CD4-positive, CD25-positive, alpha-beta regulatory T cell (primary cell): ENCODE data around the gene UBQLN3. TPM values are rescaled to one million over a fixed set of nuclear protein-coding genes. Genes with fewer than 3 reads are reported as not detected.
A peak's percentile ranks its signal among the peaks of the same experiment; 100 is the strongest.

Source experiments
- ATAC-seq, 2 donors: fragments of 150-1000 bp; cut with Tn5 transposase; one replicate each; pipeline ENCODE4 v1.10.0; 2021; ENCODE audit warnings: low read depth in 2 of 2, moderate number of reproducible peaks in 2 of 2, moderate library complexity in 1 of 2
- DNase-seq, 3 donors: peaks; one replicate each; pipeline versions ENCODE4 v3.0.0 to v3.0.0-alpha.2; 2012 to 2022; ENCODE audit warnings: mixed read lengths in 1 of 3
- H3K27ac ChIP-seq: one replicate; pipeline ENCODE4 v1.7.0; 2013; ENCODE audit warnings: mild to moderate bottlenecking, low read length; ENCODE audit not compliant: insufficient read depth, poor library complexity, severe bottlenecking
- H3K27me3 ChIP-seq: one replicate; pipeline ENCODE4 v1.7.0; 2013; ENCODE audit warnings: low read length; ENCODE audit not compliant: control insufficient read depth, insufficient read depth
- H3K36me3 ChIP-seq: one replicate; pipeline ENCODE4 v1.7.0; 2013; ENCODE audit warnings: mild to moderate bottlenecking, low read length, moderate library complexity; ENCODE audit not compliant: control insufficient read depth, insufficient read depth
- H3K4me1 ChIP-seq: 2 replicates; pipeline ENCODE4 v1.7.0; 2013; ENCODE audit warnings: mild to moderate bottlenecking, low read length; ENCODE audit not compliant: insufficient read depth, control insufficient read depth, poor library complexity, severe bottlenecking
- H3K4me3 ChIP-seq: one replicate; pipeline ENCODE4 v1.7.0; 2013; ENCODE audit warnings: low read depth, mild to moderate bottlenecking, low read length, moderate library complexity
- H3K9me3 ChIP-seq, 2 experiments: 1 replicate in 1 of 2; 2 replicates in 1 of 2; pipeline ENCODE4 v1.7.0; 2013; ENCODE audit warnings: low read length in 2 of 2, mild to moderate bottlenecking in 1 of 2, moderate library complexity in 1 of 2; ENCODE audit not compliant: control insufficient read depth in 2 of 2
- H3K27ac Mint-ChIP-seq, 3 donors: one replicate each; pipeline ENCODE4 v1.8.0; 2020 to 2022; ENCODE audit warnings: mild to moderate bottlenecking in 3 of 3, mixed read lengths in 3 of 3, moderate library complexity in 2 of 3
- H3K27me3 Mint-ChIP-seq: one replicate; pipeline ENCODE4 v1.8.0; 2022; ENCODE audit warnings: mild to moderate bottlenecking, mixed read lengths
- H3K36me3 Mint-ChIP-seq: one replicate; pipeline ENCODE4 v1.8.0; 2020; ENCODE audit warnings: mixed read lengths
- H3K4me1 Mint-ChIP-seq, 4 donors: one replicate each; pipeline ENCODE4 v1.8.0; 2020 to 2022; ENCODE audit warnings: mixed read lengths in 4 of 4, mild to moderate bottlenecking in 1 of 4
- H3K4me3 Mint-ChIP-seq, 4 donors: one replicate each; pipeline ENCODE4 v1.8.0; 2020 to 2022; ENCODE audit warnings: mild to moderate bottlenecking in 4 of 4, mixed read lengths in 4 of 4, moderate library complexity in 3 of 4
- H3K9me3 Mint-ChIP-seq, 7 donors: one replicate each; pipeline ENCODE4 v1.8.0; 2020 to 2022; ENCODE audit warnings: mixed read lengths in 7 of 7, mild to moderate bottlenecking in 3 of 7, moderate library complexity in 2 of 7
- polyA plus RNA-seq, 4 donors: library from polyadenylated mRNA; unstranded; fragments of 300-500 nt; fragmentation: Illumina TruSeq; gene quantifications; one replicate each; pipeline ENCODE4 v1.2.3, GENCODE V29; 2021
- total RNA-seq: library from RNA; stranded (reverse); gene quantifications from one replicate; pipeline ENCODE4 v1.2.3, GENCODE V29; 2022

Gene UBQLN3
- total and polyA plus RNA-seq, 5 donors from 2014 or later, result 0.49 TPM; not detected in 4

DNA sequence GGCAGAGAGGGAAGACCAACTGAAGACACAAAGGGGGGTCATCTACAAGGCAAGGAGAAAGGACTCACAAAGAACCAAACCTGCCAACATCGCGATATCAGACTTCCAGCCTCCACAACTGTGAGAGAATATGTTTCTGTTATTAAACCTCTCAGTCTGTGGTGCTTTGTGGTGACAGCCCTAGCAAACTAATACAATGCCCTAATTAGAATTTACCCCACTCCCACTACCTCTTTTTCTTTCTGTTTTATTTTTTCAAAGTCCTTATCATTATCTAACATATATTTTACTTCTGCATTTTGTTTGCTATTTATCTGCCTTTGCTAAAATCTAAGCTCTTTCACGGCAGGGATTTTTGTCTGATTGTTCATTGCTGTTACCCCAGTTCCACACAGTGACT lies 23.8 kb downstream of the UBQLN3 start:
- no peaks in the 10 kb centered on the region for H3K36me3 Mint-ChIP-seq
- no peaks in the 10 kb centered on the region for H3K36me3 ChIP-seq
- H3K4me3 ChIP-seq, result no peak overlapping the region
- no peaks in the 10 kb centered on the region for H3K4me1 Mint-ChIP-seq
- peaks cover 0 to 2% (median 0%) of the 10 kb centered on the region in 7 donors for H3K9me3 Mint-ChIP-seq
- no peaks in the 10 kb centered on the region for H3K4me1 ChIP-seq
- peaks cover 6% of the 10 kb centered on the region for H3K27me3 ChIP-seq
- ATAC-seq, result no peak
- H3K9me3 ChIP-seq, result no peaks in the 10 kb centered on the region
- no peak overlapping the region for H3K4me3 Mint-ChIP-seq
- H3K27me3 Mint-ChIP-seq, result no peaks in the 10 kb centered on the region
- no peak overlapping the region for H3K27ac Mint-ChIP-seq
- DNase-seq, result no peak
- H3K27ac ChIP-seq, result no peak overlapping the region

DNA sequence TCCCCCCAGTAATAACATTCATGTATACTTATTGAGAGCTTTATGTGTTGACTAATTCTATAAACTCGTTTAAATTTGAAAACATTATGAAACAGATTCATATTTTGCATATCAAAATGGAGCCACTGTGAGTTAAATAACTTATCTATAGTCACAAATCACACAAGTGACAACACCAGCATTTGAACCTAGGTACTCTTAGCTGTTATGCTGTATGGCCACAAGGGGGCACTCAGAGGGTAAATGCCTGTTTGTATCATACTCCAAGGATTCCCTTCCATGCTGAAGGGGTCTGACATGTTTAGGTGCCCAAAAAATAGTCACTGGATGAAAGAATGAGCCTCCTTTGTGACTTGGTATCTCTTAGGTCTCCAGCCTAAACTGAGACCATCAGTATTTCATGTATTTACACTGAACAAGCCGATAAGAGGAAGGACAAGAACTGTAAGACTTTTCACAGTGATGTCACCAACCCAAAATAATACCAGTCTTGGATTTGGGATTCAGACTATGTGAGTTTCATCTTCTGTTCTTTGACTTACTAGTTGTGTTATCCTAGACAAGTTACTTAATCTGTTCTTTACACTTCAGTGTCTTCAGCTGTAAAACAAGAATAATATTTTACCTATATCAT lies 33.5 kb downstream of the UBQLN3 start:
- H3K4me1 Mint-ChIP-seq, result no peaks in the 10 kb centered on the region
- no peaks in the 10 kb centered on the region for H3K27me3 ChIP-seq
- no peak for ATAC-seq
- H3K36me3 Mint-ChIP-seq, result no peaks in the 10 kb centered on the region
- no peak overlapping the region for H3K4me3 ChIP-seq
- no peaks in the 10 kb centered on the region for H3K4me1 ChIP-seq
- DNase-seq, result peak; percentile 2 to 46 (median 42)
- no peak overlapping the region for H3K4me3 Mint-ChIP-seq
- no peaks in the 10 kb centered on the region for H3K27me3 Mint-ChIP-seq
- H3K27ac Mint-ChIP-seq, result no peak overlapping the region
- no peaks in the 10 kb centered on the region for H3K36me3 ChIP-seq
- no peaks in the 10 kb centered on the region for H3K9me3 ChIP-seq
- H3K9me3 Mint-ChIP-seq, result no peaks in the 10 kb centered on the region
- H3K27ac ChIP-seq, result no peak overlapping the region

DNA sequence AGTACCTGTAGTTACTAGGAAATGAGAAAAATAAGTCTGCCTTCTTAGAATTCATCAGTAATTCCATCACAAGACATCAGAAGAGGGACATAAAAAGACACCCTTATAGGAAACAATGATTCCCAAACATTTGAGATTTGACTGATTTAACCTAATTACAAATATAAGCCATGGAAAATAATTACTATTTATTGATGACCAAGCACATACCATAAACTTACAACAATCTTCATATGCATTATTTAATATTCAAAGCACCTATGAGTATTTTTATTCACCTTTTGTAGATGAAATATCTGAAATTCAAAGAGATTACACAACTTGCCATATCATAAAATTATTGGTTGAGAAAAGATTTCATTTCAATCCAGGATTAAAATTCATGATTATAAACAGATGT lies 35.8 kb downstream of the UBQLN3 start:
- Histone ChIP-seq H3K27ac (no peak overlapping the region), H3K4me3 (no peak overlapping the region), H3K9me3 (no peaks in the 10 kb centered on the region), H3K36me3 (no peaks in the 10 kb centered on the region), H3K4me1 (no peaks in the 10 kb centered on the region), H3K27me3 (no peaks in the 10 kb centered on the region)
- H3K9me3 Mint-ChIP-seq, result peaks cover 0 to 2% (median 0%) of the 10 kb centered on the region in 7 donors
- DNase-seq, result no peak
- no peak overlapping the region for H3K4me3 Mint-ChIP-seq
- no peak for ATAC-seq
- H3K36me3 Mint-ChIP-seq, result no peaks in the 10 kb centered on the region
- no peak overlapping the region for H3K27ac Mint-ChIP-seq
- H3K4me1 Mint-ChIP-seq, result no peaks in the 10 kb centered on the region
- H3K27me3 Mint-ChIP-seq, result no peaks in the 10 kb centered on the region

DNA sequence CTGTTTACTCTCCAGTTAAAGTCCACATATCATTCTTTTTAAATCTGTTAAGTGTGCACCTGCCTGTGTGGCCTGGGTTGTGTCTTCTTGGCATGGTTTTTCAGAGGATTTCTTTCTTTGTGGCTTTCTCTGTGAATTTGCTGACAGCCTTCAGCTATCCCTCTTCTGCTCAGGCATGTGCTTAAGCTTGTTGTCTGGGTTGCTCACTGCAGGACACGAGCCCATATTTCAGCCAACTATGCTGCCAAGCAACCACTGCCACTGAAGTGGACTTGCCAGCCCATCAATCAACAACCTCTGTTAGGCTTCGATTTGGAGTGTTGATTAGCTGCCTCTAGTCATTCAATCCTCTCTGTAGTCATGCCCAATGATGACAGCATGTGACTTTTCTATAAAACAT lies 42.2 kb downstream of the UBQLN3 start:
- peaks cover 0 to 2% (median 0%) of the 10 kb centered on the region in 7 donors for H3K9me3 Mint-ChIP-seq
- no peak overlapping the region for H3K4me3 ChIP-seq
- no peak overlapping the region for H3K27ac Mint-ChIP-seq
- ATAC-seq, result no peak
- no peak overlapping the region for H3K27ac ChIP-seq
- no peaks in the 10 kb centered on the region for H3K27me3 Mint-ChIP-seq
- no peak overlapping the region for H3K4me3 Mint-ChIP-seq
- no peak for DNase-seq
- no peaks in the 10 kb centered on the region for H3K4me1 Mint-ChIP-seq
- H3K27me3 ChIP-seq, result no peaks in the 10 kb centered on the region
- H3K36me3 ChIP-seq, result no peaks in the 10 kb centered on the region
- H3K4me1 ChIP-seq, result no peaks in the 10 kb centered on the region
- H3K9me3 ChIP-seq, result no peaks in the 10 kb centered on the region
- no peaks in the 10 kb centered on the region for H3K36me3 Mint-ChIP-seq

DNA sequence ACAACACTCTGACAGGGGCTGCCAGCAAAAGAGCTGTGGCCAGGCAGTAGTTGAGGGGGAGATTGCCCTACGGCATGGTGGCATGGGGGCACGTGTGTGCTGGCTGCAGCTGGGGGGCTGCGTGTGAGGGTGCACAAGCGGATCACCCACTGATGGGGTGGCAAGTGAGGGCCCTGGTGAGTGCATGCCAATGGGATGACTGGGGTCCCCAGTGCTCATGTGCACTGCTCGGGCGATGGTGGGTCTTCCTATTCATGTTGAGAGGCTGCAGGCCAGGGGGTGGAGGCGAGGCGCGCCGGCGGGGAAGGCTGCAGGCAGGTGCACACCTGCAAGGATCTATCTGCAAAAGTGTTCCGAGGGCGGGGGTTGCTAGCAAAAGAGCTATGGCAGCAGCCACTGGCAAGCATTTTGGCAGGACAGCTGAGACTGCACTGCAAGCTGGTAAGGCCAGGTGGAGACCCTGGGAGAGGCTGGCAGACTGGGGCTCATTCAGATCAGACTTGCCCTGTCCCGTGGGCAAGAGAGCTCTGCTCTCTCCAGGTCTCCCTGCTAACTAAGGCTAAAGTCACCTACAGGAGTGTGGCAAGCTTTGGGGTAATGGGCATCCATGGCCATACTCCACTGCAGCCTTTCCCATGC lies 48.7 kb downstream of the UBQLN3 start:
- Mint-ChIP-seq H3K4me3 (peak overlapping the region in 1 of 4 donors; percentile 13), H3K36me3 (no peaks in the 10 kb centered on the region), H3K9me3 (peaks cover 0 to 3% (median 0%) of the 10 kb centered on the region in 7 donors), H3K27ac (no peak overlapping the region), H3K27me3 (no peaks in the 10 kb centered on the region), H3K4me1 (no peaks in the 10 kb centered on the region)
- H3K9me3 ChIP-seq, result no peaks in the 10 kb centered on the region
- no peak for ATAC-seq
- H3K27me3 ChIP-seq, result no peaks in the 10 kb centered on the region
- no peak overlapping the region for H3K4me3 ChIP-seq
- H3K36me3 ChIP-seq, result no peaks in the 10 kb centered on the region
- no peak for DNase-seq
- no peaks in the 10 kb centered on the region for H3K4me1 ChIP-seq
- H3K27ac ChIP-seq, result no peak overlapping the region

Other genes starting within 250 kb of the UBQLN3 start
- not detected for gene HBE1, start 240.0 kb downstream of the UBQLN3 start, total RNA-seq
- not detected for gene HBE1, start 240.0 kb downstream of the UBQLN3 start, polyA plus RNA-seq
- gene OR51B4, start 208.0 kb downstream of the UBQLN3 start, total RNA-seq, result not detected
- not detected for gene OR51B4, start 208.0 kb downstream of the UBQLN3 start, polyA plus RNA-seq
- not detected for gene OR51B2, start 185.7 kb downstream of the UBQLN3 start, total RNA-seq
- gene OR51B2, start 185.7 kb downstream of the UBQLN3 start, polyA plus RNA-seq, result not detected
- not detected for gene OR51B5, start 166.4 kb downstream of the UBQLN3 start, total RNA-seq
- gene OR51B5, start 166.4 kb downstream of the UBQLN3 start, polyA plus RNA-seq, result under 1 TPM in 1 of 4 donors, not detected in 3; 0.41 TPM
- not detected for gene OR51B6, start 158.4 kb downstream of the UBQLN3 start, total RNA-seq
- not detected for gene OR51B6, start 158.4 kb downstream of the UBQLN3 start, polyA plus RNA-seq
- gene OR51M1, start 126.1 kb downstream of the UBQLN3 start, total RNA-seq, result not detected
- not detected for gene OR51M1, start 126.1 kb downstream of the UBQLN3 start, polyA plus RNA-seq
- gene OR51Q1, start 87.8 kb downstream of the UBQLN3 start, total RNA-seq, result not detected
- gene OR51Q1, start 87.8 kb downstream of the UBQLN3 start, polyA plus RNA-seq, result not detected
- not detected for gene OR51I1, start 68.4 kb downstream of the UBQLN3 start, total RNA-seq
- not detected for gene OR51I1, start 68.4 kb downstream of the UBQLN3 start, polyA plus RNA-seq
- gene OR51I2, start 60.6 kb downstream of the UBQLN3 start, total RNA-seq, result not detected
- gene OR51I2, start 60.6 kb downstream of the UBQLN3 start, polyA plus RNA-seq, result not detected
- not detected for gene OR52D1, start 21.3 kb downstream of the UBQLN3 start, total RNA-seq
- not detected for gene OR52D1, start 21.3 kb downstream of the UBQLN3 start, polyA plus RNA-seq
- 0.32 TPM for gene UBQLNL, start 6.7 kb upstream of the UBQLN3 start, total RNA-seq
- gene UBQLNL, start 6.7 kb upstream of the UBQLN3 start, polyA plus RNA-seq, result not detected
- 0.37 TPM for gene OR52H1, start 38.6 kb upstream of the UBQLN3 start, total RNA-seq
- gene OR52H1, start 38.6 kb upstream of the UBQLN3 start, polyA plus RNA-seq, result not detected
- gene OR52B6, start 70.9 kb upstream of the UBQLN3 start, total RNA-seq, result not detected
- gene OR52B6, start 70.9 kb upstream of the UBQLN3 start, polyA plus RNA-seq, result not detected
- not detected for gene TRIM6, start 86.7 kb upstream of the UBQLN3 start, total RNA-seq
- gene TRIM6, start 86.7 kb upstream of the UBQLN3 start, polyA plus RNA-seq, result under 1 TPM in 1 of 4 donors, not detected in 3; 0.91 TPM
- 9.8 TPM for gene TRIM34, start 115.0 kb upstream of the UBQLN3 start, total RNA-seq
- gene TRIM34, start 115.0 kb upstream of the UBQLN3 start, polyA plus RNA-seq, result 10 to 100 TPM; 17.5 to 21.3 (median 19.5) TPM
- 15.2 TPM for gene TRIM5, start 175.1 kb upstream of the UBQLN3 start, total RNA-seq
- gene TRIM5, start 175.1 kb upstream of the UBQLN3 start, polyA plus RNA-seq, result 1 to 10 TPM; 6.0 to 7.7 (median 7.5) TPM
- 378 TPM for gene TRIM22, start 179.8 kb upstream of the UBQLN3 start, total RNA-seq
- 100 to 1,000 TPM; 233 to 336 (median 250) TPM for gene TRIM22, start 179.8 kb upstream of the UBQLN3 start, polyA plus RNA-seq
- not detected for gene OR56B1, start 226.5 kb upstream of the UBQLN3 start, total RNA-seq
- gene OR56B1, start 226.5 kb upstream of the UBQLN3 start, polyA plus RNA-seq, result under 1 TPM in 1 of 4 donors, not detected in 3; 0.09 TPM
- 1.6 TPM for gene OR52N4, start 244.3 kb upstream of the UBQLN3 start, total RNA-seq
- 1 to 10 TPM in 2 of 4 donors, under 1 TPM in 1, not detected in 1; 0.79 to 2.7 (median 1.3) TPM for gene OR52N4, start 244.3 kb upstream of the UBQLN3 start, polyA plus RNA-seq